ENCODE data around the gene DEDD2.

Gene DEDD2

DNA sequence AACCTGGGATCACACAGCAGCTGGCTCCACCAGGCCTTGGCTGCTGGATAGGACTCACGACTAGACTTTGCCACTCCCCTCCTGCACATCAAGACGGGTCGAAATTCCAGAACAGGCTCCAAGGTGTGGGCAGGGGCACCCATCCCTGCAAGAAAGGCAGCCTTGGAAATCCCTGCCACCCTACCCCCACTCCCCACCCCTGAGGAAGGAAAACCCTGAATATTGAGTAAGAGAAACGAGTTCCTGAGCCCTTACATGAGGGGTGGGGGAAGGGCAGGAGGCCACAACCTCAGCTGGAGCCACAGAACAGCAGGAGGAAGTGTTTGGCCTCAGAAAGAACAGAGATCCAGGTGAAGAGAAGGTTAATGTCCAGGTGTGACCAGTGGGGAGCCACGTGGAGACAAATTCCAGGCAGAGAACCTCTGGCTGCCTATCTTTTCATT is 20.1 kb downstream of the DEDD2 start:
- DNase-seq, result no peak

- DNase-seq, result no peak
These were observed 21.2 kb downstream of the DEDD2 start for GRCh38 chr19:42196011-42197001.

DNA sequence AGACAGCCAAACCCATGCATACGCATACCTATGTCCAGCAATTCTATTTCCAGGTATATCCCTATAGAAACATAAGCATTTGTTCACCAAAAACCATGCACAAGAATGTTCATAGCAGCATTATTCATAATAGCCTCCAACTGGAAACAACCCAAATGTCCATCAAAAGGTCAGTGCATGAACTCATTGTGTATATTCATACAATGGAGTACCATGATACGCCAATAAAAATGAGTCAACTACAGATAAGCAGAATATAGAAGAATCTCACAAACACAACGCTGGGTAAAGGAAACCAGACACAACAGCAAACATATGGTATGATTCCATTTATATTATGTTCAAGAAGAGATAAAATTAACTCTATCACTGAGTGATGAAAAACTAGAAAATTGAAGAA is 23.8 kb downstream of the DEDD2 start:
- DNase-seq, result no peak

DNA sequence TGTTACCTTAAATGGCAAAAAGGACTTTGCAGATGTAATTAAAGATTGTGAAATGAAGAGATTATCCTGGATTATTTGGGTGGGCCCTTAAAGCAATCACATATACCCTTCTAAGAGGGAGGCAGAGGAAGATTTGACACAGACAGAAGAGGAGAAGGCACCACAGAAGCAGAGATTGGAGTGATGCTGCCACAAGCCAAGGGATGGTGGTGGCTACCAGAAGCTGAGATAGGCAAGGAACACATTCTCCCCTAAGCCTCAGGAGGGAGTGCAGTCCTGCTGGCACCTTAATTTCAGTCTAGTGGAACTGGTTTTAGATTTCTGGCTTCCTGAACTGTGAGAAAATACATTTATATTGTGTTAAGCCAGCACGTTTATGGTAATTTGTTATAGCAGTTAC is 24.2 kb downstream of the DEDD2 start:
- no peak for DNase-seq

- no peak for DNase-seq
These were observed 25.6 kb downstream of the DEDD2 start for GRCh38 chr19:42191855-42192254.

GRCh38 chr19:42191330-42191729 is 26.1 kb downstream of the DEDD2 start:
- DNase-seq, result no peak

DNA sequence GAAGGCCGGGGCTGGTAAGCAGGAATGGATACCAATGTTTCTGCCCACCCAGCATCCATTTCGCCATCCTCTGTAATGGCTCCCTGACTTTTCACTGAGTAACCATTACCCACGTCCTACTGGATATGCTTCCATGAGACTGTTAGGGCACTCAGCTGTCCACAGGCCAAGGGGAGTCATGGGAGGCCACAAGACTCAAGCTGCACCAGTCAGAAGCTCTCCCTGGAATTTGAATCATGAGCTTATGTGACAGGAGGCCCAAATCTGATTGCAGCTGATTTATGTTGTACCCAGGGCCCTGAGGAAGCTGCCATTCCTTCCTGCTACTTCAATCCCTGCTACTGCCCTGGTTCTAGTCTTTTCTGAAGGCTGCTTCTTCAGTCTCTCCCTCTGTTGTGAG is 28.3 kb downstream of the DEDD2 start:
- DNase-seq, result no peak

- DNase-seq, result no peak
These were observed 28.8 kb downstream of the DEDD2 start for GRCh38 chr19:42188665-42189064.

GRCh38 chr19:42185277-42185676 is 32.2 kb downstream of the DEDD2 start:
- DNase-seq, result no peak

- peak; percentile 78 for DNase-seq
These were observed 33.0 kb downstream of the DEDD2 start for GRCh38 chr19:42184401-42184861.

DNA sequence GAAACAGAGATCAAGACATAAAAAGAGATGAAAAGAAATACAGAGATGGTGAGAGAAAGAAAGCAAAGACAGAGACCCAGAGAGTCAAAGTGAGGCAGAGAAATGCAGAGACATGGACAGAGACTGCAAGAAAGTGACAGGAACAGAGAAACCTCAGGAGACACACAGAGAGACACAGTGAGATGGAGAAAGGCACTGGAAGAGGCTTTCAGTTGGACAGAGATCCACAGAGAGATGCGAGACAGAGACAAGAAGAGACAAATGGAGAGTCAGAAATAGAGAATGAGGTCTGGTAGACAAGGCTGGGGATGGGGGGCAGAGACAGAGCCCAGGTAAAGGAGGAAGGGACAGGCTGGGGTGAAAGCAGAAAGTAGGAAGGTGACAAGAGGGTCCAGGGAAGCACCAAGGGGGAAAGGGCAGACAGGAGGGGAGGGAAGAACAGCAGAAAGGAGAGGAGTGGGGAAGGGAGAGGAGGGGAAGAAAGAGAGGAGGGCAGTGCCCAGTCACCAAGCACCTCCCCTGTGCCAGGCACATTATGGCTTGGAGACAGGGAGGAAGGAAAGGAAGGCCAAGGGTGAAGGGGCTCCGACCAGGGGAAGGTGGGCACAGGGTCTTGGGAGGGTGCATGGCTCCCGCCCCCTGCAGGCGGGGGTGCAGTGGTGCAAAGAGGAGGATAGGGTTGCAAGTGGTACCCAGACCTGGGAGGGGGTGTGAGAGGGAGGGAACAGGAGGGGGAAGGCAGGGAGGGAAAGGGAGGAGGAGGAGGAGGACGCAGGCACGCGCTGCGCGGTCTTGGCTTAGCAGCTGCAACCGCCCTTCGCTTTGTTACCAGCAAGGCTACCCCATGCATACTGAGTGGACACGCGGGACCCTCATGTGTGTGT is 38.4 kb downstream of the DEDD2 start:
- no peak for DNase-seq

DNA sequence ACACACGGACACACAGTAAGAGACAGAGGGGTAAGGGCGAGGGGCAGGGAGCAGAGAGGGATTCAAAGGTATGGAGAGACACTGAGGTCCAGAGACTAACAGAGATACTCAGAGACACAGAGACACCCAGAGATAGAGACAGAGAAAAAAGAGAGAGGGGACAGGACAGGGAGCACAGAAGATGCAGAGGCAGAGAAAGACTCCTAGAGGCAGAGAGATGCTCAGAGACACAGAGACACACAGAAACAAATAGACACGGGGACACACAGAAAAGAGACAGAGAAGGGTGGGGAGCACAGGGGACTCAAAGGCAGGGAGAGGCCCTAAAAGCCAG is 39.8 kb downstream of the DEDD2 start:
- DNase-seq, result no peak

DNA sequence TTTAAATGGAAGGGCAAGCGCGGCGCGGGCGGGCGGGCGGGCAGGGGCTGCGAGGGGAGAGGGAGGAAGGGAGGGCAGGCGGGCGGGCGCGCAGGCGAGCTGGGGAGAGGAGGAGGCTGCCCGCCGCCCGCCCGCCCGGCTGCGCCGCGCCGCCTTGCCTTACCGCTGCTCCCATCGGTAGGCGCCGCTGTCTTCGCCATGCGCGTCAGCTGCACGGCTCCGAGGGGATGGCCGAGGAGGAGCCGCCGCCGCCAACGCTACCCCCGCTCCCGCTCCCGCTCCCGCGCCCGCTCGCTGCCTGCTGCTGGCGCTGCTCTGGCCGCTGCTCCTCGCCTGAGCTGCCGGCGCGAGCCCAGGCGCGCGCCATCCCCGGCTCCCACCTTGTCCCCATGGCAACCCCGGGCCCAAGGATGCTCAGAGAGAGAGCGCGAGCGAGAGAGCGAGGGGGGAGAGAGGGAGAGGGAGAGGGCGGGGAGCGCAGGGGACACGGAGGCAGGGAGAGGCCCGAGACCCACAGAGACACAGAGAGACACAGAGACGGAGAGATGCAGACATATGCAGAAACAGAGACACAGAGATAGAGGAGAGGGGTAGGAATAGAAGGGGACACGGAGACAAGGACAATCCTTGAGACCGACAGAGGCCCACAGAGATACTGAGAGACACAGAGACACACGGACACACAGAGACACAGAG is 40.3 kb downstream of the DEDD2 start:
- DNase-seq, result peak; percentile 85

DNA sequence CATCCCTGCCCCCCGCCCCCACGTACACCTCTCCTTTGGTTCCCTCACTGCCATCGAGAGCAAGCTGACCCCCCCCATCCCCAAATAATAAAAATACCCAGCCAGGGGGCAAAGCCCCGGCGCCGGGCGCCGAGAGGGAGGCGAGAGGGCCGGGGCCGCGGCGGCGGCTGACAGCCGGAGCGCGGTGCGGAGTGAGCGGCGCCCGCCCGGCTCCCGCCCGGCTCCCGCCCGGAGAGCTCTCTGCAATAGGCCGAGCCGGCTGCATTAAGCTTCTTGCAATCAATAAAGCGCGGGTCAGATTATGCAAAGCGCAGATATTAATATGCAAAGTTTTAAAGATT is 40.9 kb downstream of the DEDD2 start:
- no peak for DNase-seq

- no peak for DNase-seq
These were observed 41.4 kb downstream of the DEDD2 start for GRCh38 chr19:42175952-42176648.

- no peak for DNase-seq
These were observed 42.3 kb downstream of the DEDD2 start for GRCh38 chr19:42174958-42175734.

DNA sequence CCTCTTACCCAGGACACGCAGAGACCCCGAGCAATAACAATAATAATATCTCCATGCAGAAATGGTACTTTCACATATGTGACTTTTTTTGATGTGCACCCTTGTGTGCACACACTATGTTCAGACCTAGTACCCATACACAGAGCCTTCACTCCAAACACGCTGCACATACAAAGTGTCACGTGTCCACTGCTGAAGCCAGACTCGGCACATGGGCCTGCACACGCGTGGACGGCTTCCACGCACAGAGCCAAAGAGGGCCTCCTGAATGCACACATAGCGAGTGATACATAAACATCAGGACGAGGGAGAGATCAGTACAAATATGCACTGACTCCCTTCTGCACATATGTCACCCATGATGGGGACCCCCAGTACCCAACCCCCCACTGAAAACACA is 43.3 kb downstream of the DEDD2 start:
- no peak for DNase-seq

GRCh38 chr19:42173695-42174094 is 43.8 kb downstream of the DEDD2 start:
- no peak for DNase-seq

- no peak for DNase-seq
These were observed 45.2 kb downstream of the DEDD2 start for GRCh38 chr19:42172261-42172660.

GRCh38 chr19:42170715-42171114 is 46.8 kb downstream of the DEDD2 start:
- no peak for DNase-seq
